NOMO-1 (cell line): ENCODE data around the gene CDH5.
A peak's percentile ranks its signal among the peaks of the same experiment; 100 is the strongest.

Source experiments
- DNase-seq, 2 experiments: peaks; one replicate each; lab custom pipeline; 2025; ENCODE audit not compliant: unreplicated experiment in 2 of 2; lab: John Stamatoyannopoulos, UW

The CDH5 gene

GRCh38 chr16:66388350-66389139 lies 22.1 kb downstream of the CDH5 start:
- DNase-seq = no peak

DNA sequence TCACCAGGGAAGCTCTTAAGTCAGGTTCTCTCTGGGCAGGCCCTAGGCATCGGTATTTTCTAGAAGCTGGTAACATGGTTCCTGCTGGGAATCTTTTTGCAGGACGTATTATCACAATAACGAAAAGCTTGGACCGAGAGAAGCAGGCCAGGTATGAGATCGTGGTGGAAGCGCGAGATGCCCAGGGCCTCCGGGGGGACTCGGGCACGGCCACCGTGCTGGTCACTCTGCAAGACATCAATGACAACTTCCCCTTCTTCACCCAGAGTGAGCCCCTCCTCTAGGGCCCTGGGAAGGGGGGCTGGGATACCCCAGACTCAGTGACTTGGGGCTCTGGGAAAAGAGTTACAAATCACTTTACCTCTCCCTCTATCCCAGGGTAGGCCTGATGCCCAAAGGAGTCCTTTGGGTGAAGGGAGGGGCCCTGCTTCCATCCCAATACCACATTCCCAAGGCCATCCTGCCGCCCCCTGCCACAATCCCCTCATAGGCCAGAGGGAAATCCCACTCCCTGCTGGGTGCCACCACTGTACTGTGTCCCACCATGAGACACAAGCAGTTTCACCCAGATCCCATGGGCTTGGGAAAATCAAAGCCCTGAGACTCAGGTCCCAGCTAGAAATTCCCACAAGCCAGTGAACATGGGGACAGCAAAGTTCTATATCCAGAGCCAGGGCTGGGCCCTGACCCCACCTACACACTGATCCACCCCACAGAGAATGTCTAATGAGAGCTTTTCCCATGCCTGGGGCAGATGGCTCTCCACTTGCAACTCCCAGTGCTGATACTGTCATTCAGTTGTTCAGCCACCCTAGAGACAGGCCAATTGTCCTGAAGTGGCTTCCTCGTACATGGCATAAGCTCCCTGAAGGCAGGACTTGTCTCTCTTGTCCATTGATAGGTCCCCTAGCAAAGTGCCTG lies 23.0 kb downstream of the CDH5 start:
- no peak for DNase-seq

DNA sequence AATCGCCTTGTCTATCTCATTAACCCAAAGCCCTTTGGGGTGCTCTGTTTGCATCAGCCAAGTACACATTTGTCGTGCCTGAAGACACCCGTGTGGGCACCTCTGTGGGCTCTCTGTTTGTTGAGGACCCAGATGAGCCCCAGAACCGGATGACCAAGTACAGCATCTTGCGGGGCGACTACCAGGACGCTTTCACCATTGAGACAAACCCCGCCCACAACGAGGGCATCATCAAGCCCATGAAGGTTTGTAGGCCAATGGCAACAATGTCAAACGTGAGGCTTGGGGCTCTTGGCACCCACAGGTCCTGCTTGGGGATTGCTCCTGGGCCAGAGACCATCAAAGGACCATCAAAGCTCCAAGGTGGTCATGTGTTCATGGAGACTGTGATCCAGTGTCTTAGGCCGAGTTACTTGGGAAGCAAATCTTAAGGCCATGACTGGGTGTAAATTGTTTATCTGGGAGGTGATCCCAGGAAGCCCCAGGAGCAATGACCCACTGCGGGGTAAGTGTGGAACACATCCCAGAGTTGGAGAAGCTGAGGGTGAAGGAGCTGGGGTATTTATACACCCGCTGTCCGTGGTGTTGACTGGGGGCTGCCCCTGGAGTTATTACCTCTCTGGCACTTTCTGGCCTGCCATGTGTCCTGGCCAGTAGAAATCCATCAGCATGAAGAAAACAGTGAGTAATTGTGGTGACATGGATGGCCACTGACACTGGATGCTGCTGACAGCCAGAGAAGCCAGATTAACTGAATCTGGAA lies 24.0 kb downstream of the CDH5 start:
- DNase-seq = no peak

DNA sequence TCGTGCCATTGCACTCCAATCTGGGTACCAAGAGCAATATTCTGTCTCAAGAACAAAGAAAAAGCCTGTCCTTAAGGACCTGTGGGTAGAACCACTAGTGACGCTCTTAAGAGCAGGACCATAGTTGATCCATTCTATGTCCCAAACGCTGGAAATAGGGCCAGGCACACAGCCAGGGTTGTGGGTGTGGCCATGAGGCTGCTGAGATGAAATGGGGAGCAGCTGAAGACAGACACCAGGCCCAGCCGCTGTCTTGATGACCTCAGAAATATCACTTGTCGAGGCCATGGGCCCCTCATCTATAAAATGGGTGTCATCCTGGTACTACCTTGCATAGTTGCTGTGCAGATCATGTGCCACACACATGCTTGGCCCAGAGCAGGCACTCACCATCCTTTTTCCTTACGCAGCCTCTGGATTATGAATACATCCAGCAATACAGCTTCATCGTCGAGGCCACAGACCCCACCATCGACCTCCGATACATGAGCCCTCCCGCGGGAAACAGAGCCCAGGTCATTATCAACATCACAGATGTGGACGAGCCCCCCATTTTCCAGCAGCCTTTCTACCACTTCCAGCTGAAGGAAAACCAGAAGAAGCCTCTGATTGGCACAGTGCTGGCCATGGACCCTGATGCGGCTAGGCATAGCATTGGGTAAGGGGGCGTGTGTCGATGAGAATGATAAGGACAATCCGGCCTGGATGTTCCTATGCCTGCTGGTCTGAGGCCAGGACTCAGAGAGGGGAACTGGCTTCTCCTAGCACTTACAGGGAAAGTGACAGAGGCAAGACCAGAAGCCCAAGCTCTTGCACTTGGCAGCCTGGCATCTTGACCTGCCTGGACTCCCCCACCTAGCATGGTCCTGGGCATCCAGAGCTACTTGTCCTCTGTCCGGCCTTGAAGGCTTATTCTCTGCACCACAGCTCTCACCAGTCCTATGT lies 25.5 kb downstream of the CDH5 start:
- no peak for DNase-seq

DNA sequence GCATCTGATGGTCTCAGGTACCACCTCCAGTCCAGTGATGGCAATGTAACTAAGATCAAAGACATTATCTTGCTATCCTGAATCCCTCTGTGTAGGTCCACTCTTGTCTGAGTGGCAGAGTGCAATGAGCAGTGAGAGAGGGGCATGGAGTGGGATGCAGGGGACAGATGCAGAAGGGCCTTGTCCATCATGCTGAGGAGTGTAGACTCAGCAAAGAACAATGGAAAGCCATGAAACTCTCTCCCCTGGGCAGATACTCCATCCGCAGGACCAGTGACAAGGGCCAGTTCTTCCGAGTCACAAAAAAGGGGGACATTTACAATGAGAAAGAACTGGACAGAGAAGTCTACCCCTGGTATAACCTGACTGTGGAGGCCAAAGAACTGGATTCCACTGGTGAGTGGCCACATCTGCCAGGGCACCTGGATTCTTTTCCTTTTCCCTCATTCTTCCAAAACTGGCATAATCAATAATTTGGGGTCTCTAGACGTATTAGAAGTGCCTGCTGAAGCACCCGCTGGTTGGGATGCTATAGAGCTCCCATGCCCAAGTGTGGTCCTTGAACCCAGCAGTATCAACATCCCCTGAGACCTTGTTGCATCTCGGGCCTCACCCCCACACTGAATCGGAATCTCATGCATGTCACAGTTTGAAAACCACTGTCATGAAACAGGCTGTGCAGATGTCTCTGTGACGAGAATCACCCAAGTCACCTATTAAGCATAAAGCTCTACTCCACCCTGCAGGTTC lies 29.5 kb downstream of the CDH5 start:
- no peak for DNase-seq

DNA sequence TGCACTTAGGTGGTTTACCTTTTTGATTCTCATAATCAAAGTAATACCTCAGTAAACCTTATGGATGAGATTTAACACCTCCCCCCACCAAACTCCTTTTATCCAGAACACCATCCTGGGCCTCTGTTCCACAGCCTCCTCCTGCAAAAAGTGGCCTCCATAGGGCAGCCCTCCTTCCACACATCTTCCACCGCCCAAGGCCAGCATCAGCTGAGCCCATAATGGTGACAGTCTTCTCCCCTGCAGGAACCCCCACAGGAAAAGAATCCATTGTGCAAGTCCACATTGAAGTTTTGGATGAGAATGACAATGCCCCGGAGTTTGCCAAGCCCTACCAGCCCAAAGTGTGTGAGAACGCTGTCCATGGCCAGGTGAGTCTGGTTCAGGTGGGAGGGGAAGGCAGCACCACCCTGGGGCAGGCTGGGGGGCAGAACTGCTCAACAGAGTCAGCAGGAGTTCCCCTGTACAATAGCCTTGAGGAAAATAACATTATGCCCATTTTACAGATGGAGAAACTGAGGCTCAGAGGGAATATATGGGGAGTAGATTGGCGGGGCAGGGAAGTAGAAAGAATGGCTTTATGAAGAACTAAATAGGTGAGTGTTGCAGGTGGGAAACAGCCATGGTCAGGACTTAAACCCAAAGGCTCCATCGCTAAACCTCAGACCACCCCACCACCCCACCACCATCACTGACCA lies 31.4 kb downstream of the CDH5 start:
- no peak for DNase-seq

DNA sequence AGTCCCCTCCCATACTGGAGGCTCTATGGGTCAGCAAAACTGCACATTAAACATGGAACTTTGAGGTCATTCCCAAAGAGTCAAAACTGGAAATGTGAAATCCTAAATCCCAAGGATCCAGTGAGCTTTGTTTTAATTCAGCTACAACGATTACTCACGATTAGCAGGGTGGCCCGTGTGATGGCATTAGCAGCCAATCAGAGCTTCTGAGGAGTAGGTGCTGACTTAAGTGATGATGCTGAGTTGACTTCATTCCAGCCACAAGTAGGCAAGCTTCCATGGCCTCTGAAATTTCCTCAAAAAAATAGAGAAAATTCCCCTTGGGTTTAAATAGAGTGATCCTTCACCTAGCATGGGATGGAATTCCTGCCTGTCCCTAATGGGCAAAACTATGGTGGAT lies 32.5 kb downstream of the CDH5 start:
- DNase-seq = no peak

- DNase-seq = no peak
Measured at GRCh38 chr16:66399930-66400329, 33.4 kb downstream of the CDH5 start.

DNA sequence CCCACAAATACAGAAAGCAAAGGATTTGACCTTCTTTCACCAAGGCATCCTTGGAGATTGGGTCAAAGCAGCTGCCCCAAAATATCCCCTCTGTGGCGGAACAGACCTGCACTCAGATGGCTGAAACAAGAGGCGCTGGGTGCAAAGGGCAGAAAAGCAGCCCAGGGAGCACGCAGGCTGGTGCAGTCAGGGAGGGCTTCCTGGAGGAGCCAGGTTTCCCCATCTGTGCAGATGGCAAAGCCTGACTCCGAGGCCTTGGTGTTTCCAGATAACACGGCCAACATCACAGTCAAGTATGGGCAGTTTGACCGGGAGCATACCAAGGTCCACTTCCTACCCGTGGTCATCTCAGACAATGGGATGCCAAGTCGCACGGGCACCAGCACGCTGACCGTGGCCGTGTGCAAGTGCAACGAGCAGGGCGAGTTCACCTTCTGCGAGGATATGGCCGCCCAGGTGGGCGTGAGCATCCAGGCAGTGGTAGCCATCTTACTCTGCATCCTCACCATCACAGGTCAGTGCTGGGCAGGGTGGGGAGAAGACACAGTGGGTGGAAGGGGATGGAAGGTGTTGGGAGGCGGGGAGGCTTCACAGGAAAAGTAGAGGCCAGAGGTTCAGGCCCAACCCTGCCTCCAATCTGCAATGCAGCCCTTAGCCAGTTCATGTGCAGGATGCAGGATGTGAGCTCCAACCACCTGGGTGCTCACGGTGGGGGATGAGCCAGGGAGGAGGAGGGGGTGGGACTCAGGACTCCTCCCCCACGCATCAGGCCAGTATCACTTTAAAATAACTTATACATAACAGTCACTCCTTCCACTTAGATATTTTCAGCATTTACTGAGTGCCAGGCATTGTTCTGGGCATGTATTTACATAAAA lies 34.3 kb downstream of the CDH5 start:
- no peak for DNase-seq

DNA sequence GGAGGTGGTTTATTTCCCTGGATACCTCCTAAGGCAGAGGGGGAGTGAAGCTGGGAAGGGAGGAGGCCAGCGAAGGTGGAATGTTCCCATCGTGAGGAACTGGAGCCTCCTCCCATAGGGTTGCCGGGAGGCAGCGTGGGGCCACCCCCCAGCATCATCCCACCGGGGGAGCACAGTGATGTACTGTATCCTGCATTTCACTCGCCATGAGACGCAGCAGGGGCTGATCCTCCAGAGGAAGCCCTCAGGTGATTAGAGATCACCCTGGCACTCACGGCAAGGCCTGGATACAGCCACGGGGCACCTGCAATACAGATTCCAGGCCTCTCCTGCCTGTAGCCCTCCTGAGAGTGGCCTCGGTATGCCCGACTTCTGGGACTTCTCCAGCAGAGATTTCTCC lies 35.1 kb downstream of the CDH5 start:
- DNase-seq = no peak

DNA sequence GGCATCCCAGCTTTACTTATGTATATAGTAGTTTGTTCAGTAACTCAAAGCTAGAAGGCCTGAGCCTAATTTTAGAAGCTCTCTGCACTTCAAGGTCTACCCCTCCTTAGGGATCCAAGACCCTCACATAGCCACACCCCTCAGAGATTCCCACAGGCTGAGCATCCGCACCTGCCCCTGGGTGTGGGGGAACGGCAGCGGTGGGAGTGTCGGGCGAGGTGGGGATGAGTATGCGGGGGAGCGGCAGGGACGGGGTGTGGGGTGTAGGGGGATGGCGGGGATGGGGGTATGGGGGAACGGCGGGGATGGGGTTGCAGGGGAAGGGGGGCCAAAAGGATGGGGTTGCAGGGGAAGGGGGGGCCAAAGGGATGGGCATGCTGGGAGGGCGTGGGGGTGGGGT lies 35.7 kb downstream of the CDH5 start:
- DNase-seq = no peak

- DNase-seq = no peak
Measured at GRCh38 chr16:66402591-66403230, 36.2 kb downstream of the CDH5 start.

DNA sequence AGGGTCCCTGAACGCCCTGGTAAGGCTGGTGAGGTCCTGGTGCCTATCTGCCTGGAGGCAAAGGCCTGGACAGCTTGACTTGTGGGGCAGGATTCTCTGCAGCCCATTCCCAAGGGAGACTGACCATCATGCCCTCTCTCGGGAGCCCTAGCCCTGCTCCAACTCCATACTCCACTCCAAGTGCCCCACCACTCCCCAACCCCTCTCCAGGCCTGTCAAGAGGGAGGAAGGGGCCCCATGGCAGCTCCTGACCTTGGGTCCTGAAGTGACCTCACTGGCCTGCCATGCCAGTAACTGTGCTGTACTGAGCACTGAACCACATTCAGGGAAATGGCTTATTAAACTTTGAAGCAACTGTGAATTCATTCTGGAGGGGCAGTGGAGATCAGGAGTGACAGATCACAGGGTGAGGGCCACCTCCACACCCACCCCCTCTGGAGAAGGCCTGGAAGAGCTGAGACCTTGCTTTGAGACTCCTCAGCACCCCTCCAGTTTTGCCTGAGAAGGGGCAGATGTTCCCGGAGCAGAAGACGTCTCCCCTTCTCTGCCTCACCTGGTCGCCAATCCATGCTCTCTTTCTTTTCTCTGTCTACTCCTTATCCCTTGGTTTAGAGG lies 37.1 kb downstream of the CDH5 start:
- DNase-seq = no peak

GRCh38 chr16:66405057-66405783 lies 38.7 kb downstream of the CDH5 start:
- no peak for DNase-seq

DNA sequence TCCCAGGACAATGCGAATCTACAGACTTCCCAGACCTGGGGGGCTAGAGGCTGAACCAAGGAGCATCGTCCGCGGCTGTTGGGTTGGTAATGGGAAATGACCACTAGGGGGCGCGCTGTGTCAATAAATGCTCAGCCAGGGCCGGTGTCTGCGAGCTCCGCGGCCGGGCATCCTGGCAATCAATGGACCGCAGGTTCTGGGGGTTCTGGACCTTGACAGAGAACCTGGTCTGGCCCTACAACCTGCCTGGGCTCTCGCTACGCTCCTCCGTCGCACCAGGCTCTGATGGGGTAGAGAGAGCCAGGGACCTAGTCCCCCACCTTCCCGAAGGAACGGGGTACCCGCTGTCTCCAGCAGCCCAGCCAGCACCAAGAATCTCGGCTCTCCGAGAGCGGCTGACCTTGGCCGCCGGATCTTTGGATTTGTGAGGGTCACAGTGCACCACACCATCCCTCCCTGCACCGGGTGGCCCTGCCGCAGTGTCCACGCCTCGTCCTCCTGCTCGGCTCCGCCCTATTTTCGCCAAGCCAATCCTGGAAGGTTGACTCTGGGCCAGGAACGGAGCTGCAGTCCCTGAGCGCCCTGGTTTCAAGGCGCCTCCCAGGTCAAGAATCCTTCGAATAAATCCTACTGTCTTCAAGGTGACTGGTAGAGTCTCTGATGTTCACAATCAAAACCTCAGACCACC lies 40.2 kb downstream of the CDH5 start:
- DNase-seq = peak; percentile 56 to 63
